NT2/D1 (cell line): Measurements from ENCODE around the gene CIDEB.

ENCODE experiments used
- DNase-seq: peaks from one replicate; pipeline ENCODE4 v3.0.0-alpha.2; 2011; ENCODE audit warnings: low read depth, low spot score
- H3K27me3 ChIP-seq: 2 replicates; pipeline ENCODE4 v1.6.0; 2011; ENCODE audit warnings: mild to moderate bottlenecking; ENCODE audit not compliant: insufficient read length, insufficient read depth
- H3K36me3 ChIP-seq: 2 replicates; pipeline ENCODE4 v1.6.1; 2011; ENCODE audit warnings: mild to moderate bottlenecking, low read length, mixed read lengths; ENCODE audit not compliant: insufficient read depth, insufficient read length
- H3K4me1 ChIP-seq: 2 replicates; pipeline ENCODE4 v1.5.1; 2011; ENCODE audit not compliant: insufficient read depth, insufficient read length
- H3K4me3 ChIP-seq: 2 replicates; pipeline ENCODE4 v1.5.1; 2011; ENCODE audit warnings: low read depth; ENCODE audit not compliant: insufficient read length
- H3K9ac ChIP-seq: 2 replicates; pipeline ENCODE4 v1.6.0; 2011; ENCODE audit warnings: low read depth; ENCODE audit not compliant: insufficient read length
- H3K9me3 ChIP-seq: 2 replicates; pipeline ENCODE4 v1.5.1; 2011; ENCODE audit warnings: mild to moderate bottlenecking, low read length; ENCODE audit not compliant: insufficient read depth
- SUZ12 ChIP-seq: IDR thresholded peaks from 2 replicates; pipeline ENCODE4 v1.6.1; 2011; ENCODE audit not compliant: insufficient read length, insufficient read depth; ENCODE audit errors: extremely low read depth
- YY1 ChIP-seq: IDR thresholded peaks from 2 replicates; pipeline ENCODE4 v1.6.1; 2011; ENCODE audit not compliant: insufficient read length, insufficient read depth
- ZNF274 ChIP-seq: IDR thresholded peaks from 2 replicates; pipeline ENCODE4 v1.6.1; 2011; ENCODE audit warnings: mild to moderate bottlenecking, low read depth, low read length

Gene CIDEB

DNA sequence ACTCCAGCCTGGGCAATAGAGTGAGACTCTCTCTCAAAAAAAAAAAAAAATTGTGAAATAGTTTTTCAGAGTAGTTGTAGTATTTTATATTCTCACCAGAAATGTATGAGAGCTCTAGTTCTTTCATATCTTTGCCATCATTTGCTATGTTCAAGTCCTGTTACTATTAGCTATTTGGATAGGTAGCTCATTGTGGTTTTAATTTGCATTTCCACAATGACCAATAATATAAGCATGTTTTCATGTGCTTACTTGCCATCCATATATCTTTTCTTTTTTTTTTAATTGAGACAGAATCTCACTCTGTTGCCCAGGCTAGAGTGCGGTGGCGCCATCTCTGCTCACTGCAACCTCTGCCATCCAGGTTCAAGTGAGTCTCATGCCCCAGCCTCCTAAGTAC is 40.4 kb upstream of the CIDEB start:
- TF ChIP-seq YY1 (no peak), SUZ12 (no peak), ZNF274 (no peak)
- DNase-seq, result no peak
- Histone ChIP-seq H3K27me3 (no peaks in the 10 kb centered on the region), H3K9ac (no peak overlapping the region), H3K4me1 (peaks cover 7% of the 10 kb centered on the region), H3K36me3 (no peaks in the 10 kb centered on the region), H3K4me3 (no peak overlapping the region), H3K9me3 (no peaks in the 10 kb centered on the region)

DNA sequence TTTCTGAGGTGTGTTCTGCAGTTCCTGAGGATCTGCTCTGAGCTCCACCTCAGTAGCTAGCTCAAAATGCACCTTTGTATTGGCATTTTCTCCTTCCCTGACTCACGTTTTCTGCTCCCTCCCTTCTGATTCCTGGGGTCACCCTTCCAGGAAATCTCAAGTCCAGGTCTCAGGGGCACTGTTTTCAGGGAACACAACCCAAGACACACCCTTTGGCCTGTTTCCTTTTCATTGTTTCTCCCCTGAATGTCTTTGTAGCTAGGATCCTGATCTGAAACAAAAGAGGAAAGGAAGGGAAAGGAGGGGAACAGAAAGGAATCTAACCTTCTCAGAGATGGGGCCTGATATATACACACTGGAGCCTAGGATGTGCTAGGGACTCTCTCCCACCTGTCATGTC is 39.4 kb upstream of the CIDEB start:
- no peaks in the 10 kb centered on the region for H3K36me3 ChIP-seq
- H3K4me3 ChIP-seq, result no peak overlapping the region
- peaks cover 7% of the 10 kb centered on the region for H3K4me1 ChIP-seq
- no peaks in the 10 kb centered on the region for H3K27me3 ChIP-seq
- no peak overlapping the region for H3K9ac ChIP-seq
- no peaks in the 10 kb centered on the region for H3K9me3 ChIP-seq
- no peak for DNase-seq
- TF ChIP-seq YY1, result no peak
- no peak for TF ChIP-seq ZNF274
- no peak for TF ChIP-seq SUZ12

DNA sequence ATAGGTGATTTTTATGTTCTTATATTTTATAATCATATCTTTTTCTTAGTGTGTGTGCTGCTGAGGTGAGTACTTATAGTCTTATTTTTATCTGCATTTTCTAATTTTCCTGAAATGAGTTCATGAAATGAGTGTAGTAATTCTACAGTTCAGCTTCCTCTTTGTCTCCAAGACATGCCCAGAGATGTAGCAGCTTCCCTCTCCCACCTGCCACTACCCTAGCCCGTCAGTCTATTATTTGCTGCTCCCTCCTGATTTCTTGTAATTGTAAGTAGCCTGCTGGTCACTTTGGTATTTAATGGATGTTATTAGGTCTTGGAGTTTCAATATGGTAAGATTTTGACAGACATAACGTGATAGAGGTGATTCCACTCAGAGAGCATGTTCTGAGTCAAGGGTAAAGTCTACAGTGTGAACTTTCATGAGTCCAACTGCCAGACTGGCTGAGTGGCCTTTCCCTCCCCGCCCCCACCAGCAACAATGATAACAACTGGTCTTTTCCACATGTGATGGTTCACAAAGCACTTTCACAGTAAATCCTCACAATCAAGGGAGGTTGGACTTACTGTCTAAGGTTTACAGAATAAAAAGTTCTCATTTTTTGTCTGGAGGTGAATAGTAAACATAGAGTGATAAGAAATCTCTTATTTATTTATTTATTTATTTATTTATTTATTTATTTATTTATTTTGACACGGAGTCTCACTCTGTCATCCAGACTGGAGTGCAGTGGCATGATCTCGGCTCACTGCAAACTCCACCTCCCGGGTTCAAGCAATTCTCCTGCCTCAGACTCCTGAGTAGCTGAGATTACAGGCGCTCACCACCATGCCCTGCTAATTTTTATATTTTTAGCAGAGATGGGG is 36.3 kb upstream of the CIDEB start:
- peaks cover 4% of the 10 kb centered on the region for H3K4me1 ChIP-seq
- TF ChIP-seq YY1 (no peak), ZNF274 (no peak), SUZ12 (no peak)
- H3K9me3 ChIP-seq, result no peaks in the 10 kb centered on the region
- no peaks in the 10 kb centered on the region for H3K36me3 ChIP-seq
- no peak overlapping the region for H3K4me3 ChIP-seq
- H3K9ac ChIP-seq, result no peak overlapping the region
- no peak for DNase-seq
- no peaks in the 10 kb centered on the region for H3K27me3 ChIP-seq

DNA sequence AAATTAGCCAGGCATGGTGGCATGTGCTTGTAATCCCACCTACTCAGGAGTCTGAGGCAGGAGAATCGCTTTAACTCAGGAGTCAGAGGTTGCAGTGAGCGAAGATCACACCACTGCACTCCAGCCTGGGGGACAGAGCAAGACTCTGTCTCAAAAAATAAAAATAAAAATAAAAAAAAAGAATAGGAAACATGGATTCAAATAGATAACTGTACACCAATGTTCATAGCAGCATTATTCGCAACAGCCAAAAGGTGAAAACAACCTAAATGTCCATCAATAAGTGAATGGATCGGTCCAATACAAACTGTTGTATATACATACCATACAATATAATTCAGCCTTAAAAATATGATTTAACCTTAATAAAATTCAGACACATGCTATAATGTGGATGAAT is 35.1 kb upstream of the CIDEB start:
- Histone ChIP-seq H3K27me3 (no peaks in the 10 kb centered on the region), H3K36me3 (no peaks in the 10 kb centered on the region), H3K4me3 (no peak overlapping the region), H3K4me1 (peaks cover 4% of the 10 kb centered on the region), H3K9ac (no peak overlapping the region), H3K9me3 (no peaks in the 10 kb centered on the region)
- no peak for TF ChIP-seq YY1
- no peak for TF ChIP-seq SUZ12
- no peak for TF ChIP-seq ZNF274
- DNase-seq, result no peak

DNA sequence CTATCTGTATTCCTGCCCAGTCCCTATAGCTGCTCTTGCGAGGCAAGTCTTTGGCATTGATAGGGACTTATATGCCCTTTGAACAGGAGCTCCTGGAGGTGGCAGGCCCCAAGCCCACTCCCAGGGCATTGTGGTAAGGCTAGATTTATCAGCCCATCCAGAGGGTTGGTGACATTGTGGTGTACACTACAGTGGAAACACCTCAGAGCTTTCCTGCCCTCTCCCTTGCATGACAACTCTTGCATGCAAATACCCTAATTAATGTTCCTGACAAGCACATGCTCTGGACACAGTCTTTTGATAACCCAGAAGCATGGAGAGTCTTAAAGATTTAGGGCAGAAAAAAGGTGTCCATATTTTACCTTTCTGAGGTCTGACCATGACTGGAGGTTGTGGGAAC is 32.8 kb upstream of the CIDEB start:
- no peaks in the 10 kb centered on the region for H3K9me3 ChIP-seq
- H3K4me1 ChIP-seq, result no peaks in the 10 kb centered on the region
- DNase-seq, result no peak
- no peak overlapping the region for H3K9ac ChIP-seq
- no peaks in the 10 kb centered on the region for H3K36me3 ChIP-seq
- H3K27me3 ChIP-seq, result peaks cover 7% of the 10 kb centered on the region
- no peak overlapping the region for H3K4me3 ChIP-seq
- TF ChIP-seq SUZ12 (no peak), YY1 (no peak), ZNF274 (no peak)

DNA sequence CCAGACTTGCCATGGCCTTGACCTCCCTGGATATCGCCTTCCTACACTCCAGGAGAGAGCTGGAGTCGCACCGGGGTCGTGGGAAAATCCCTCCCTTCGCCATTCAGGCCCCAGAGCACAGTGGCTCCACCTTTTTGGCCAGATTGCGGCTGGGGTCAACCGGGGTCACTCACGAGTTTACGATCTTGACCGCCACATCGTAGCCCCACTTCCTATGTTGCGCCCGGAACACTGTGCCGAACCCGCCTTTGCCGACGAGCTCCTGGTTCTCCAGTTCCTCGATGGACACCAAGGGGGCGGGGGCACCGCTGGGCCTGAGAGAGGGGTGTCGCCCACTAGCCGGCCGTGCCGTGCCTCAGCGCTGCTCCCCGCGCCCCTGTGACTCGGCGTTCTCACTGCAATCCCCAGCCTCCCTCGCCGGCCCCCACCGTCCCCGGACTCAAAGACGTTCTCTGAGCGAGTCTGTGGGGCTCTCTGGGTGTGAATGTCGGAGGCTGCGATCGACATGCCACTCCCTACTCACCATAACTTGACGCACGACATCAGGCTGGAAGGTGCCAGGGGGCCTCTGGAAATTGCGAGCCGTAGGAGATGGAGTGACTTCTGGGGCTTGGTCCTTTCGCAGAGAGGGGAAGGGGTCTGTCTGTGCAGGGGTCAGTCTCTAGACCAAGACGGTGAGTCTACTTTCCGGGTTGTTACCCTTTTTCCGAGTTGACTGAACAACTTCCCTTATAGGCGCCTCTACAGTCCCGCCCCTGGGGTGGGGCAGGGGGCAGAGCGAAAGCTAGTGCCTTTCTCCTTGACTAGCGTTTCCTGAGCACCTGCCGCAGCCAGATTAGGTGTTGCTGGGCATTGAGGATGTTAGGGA is 31.7 kb upstream of the CIDEB start, which contains the start of gene RIPK3:
RIPK3 (minus strand) TSS at position 708 of the 868 bp plus-strand sequence; CDS start at position 543, 165 bp downstream.
- no peaks in the 10 kb centered on the region for H3K36me3 ChIP-seq
- no peaks in the 10 kb centered on the region for H3K4me1 ChIP-seq
- no peaks in the 10 kb centered on the region for H3K9me3 ChIP-seq
- no peak within 1 kb of the TSS for H3K9ac ChIP-seq
- no peak for TF ChIP-seq YY1
- TF ChIP-seq ZNF274, result no peak
- no peak for TF ChIP-seq SUZ12
- H3K27me3 ChIP-seq, result peaks cover 18% of the 10 kb centered on the region
- H3K4me3 ChIP-seq, result no peak within 1 kb of the TSS
- no peak for DNase-seq

DNA sequence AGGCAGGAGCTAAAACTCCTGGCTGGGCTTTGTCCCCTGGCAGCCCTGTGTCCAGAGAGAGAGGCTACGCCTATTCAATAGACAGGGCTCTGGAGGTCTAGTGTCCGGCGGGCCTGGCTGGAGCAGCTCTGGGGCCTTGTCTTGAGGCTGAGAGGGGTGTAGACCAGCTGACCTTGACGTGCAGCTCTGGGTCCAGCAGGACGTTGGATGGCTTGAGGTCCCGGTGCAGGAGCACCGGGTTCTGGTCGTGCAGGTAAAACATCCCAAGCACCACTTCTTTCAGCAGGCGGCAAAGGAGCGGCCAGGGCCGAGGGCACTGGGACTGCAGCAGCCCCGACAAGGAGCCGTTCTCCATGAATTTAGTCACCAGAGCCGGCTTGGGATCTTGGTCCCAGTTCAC is 31.1 kb upstream of the CIDEB start:
- H3K27me3 ChIP-seq, result peaks cover 25% of the 10 kb centered on the region
- no peaks in the 10 kb centered on the region for H3K9me3 ChIP-seq
- no peak overlapping the region for H3K9ac ChIP-seq
- TF ChIP-seq ZNF274, result no peak
- no peak for TF ChIP-seq YY1
- no peak for TF ChIP-seq SUZ12
- no peaks in the 10 kb centered on the region for H3K36me3 ChIP-seq
- no peaks in the 10 kb centered on the region for H3K4me1 ChIP-seq
- DNase-seq, result no peak
- no peak overlapping the region for H3K4me3 ChIP-seq
